GM23338 (cell line): ENCODE results near the gene FCHSD2. TPM values are rescaled to one million over a fixed set of nuclear protein-coding genes. Genes with fewer than 3 reads are reported as not detected.

Experiments
- ATAC-seq: fragments of 200-7000 bp; cut with Tn5 transposase; 3 replicates; pipeline ENCODE4 v1.9.1; 2020
- DNase-seq: peaks from one replicate; pipeline ENCODE4 v3.0.0-alpha.2; 2015; ENCODE audit warnings: low spot score
- H2AFZ ChIP-seq: fragments of 200-600 bp; sonication (generic); 2 replicates; pipeline ENCODE4 v1.8.0; 2016; ENCODE audit warnings: antibody characterized with exemption, mild to moderate bottlenecking, moderate library complexity
- H3F3A ChIP-seq: fragments of 200-600 bp; sonication (generic); replicated peaks from 2 replicates; pipeline ENCODE4 v1.8.0; 2017; ENCODE audit warnings: antibody characterized with exemption, mixed run types, low read depth
- H3K27ac ChIP-seq: fragments of 200-600 bp; sonication (generic); 2 replicates; pipeline ENCODE4 v1.6.1; 2016; ENCODE audit warnings: low read depth
- H3K27me3 ChIP-seq: fragments of 200-600 bp; sonication (generic); 2 replicates; pipeline ENCODE4 v1.8.0; 2016; ENCODE audit warnings: mild to moderate bottlenecking, mixed run types, moderate library complexity; ENCODE audit not compliant: insufficient read depth
- H3K36me3 ChIP-seq: fragments of 200-600 bp; sonication (generic); 2 replicates; pipeline ENCODE4 v1.8.0; 2016; ENCODE audit warnings: mild to moderate bottlenecking; ENCODE audit not compliant: insufficient read depth
- H3K4me1 ChIP-seq: fragments of 200-600 bp; sonication (generic); 2 replicates; pipeline ENCODE4 v1.8.0; 2016; ENCODE audit warnings: mild to moderate bottlenecking, moderate library complexity; ENCODE audit not compliant: insufficient read depth
- H3K4me2 ChIP-seq: fragments of 200-600 bp; sonication (generic); 2 replicates; pipeline ENCODE4 v1.7.1; 2017; ENCODE audit warnings: mixed run types
- H3K4me3 ChIP-seq: fragments of 200-600 bp; sonication (generic); 2 replicates; pipeline ENCODE4 v1.6.1; 2016; ENCODE audit warnings: mixed run types
- H3K79me2 ChIP-seq: fragments of 200-600 bp; sonication (generic); replicated peaks from 2 replicates; pipeline ENCODE4 v1.8.0; 2017; ENCODE audit warnings: mild to moderate bottlenecking; ENCODE audit not compliant: insufficient read depth
- H3K9me2 ChIP-seq: fragments of 200-600 bp; sonication (generic); 2 replicates; pipeline ENCODE4 v1.8.0; 2017; ENCODE audit not compliant: insufficient read depth
- H4K20me1 ChIP-seq: fragments of 200-600 bp; sonication (generic); replicated peaks from 2 replicates; pipeline ENCODE4 v1.8.0; 2017; ENCODE audit warnings: mild to moderate bottlenecking; ENCODE audit not compliant: insufficient read depth
- H3K27ac Mint-ChIP-seq: 2 replicates; pipeline ENCODE4 v1.8.0; 2020; ENCODE audit warnings: inconsistent platforms, mild to moderate bottlenecking, moderate library complexity, mixed read lengths
- H3K27me3 Mint-ChIP-seq: 3 replicates; pipeline ENCODE4 v1.8.0; 2022; ENCODE audit warnings: low read depth, mild to moderate bottlenecking, moderate library complexity, mixed read lengths, inconsistent platforms; ENCODE audit not compliant: insufficient read depth, poor library complexity
- H3K36me3 Mint-ChIP-seq: 3 replicates; pipeline ENCODE4 v1.8.0; 2021; ENCODE audit warnings: low read depth, mild to moderate bottlenecking, inconsistent platforms, moderate library complexity, mixed read lengths
- H3K4me1 Mint-ChIP-seq: 3 replicates; pipeline ENCODE4 v1.8.0; 2020; ENCODE audit warnings: mild to moderate bottlenecking, inconsistent platforms, mixed read lengths
- H3K4me3 Mint-ChIP-seq: 3 replicates; pipeline ENCODE4 v1.8.0; 2021; ENCODE audit warnings: moderate library complexity, mild to moderate bottlenecking, inconsistent platforms, mixed read lengths
- H3K9me3 Mint-ChIP-seq: 3 replicates; pipeline ENCODE4 v1.8.0; 2020; ENCODE audit warnings: moderate library complexity, mild to moderate bottlenecking, inconsistent platforms, mixed read lengths
- EZH2 ChIP-seq: fragments of 200-600 bp; sonication (generic); IDR thresholded peaks from one replicate; pipeline ENCODE4 v1.8.0; 2017; ENCODE audit warnings: antibody characterized with exemption, mild to moderate bottlenecking, low read depth; ENCODE audit not compliant: unreplicated experiment
- EZH2phosphoT487 ChIP-seq: fragments of 200-600 bp; sonication (generic); IDR thresholded peaks from one replicate; pipeline ENCODE4 v1.8.1; 2018; ENCODE audit warnings: antibody characterized with exemption; ENCODE audit not compliant: unreplicated experiment
- JUNB ChIP-seq: IDR thresholded peaks from one replicate; pipeline ENCODE4 v1.6.1; 2016; ENCODE audit warnings: antibody characterized with exemption; ENCODE audit not compliant: unreplicated experiment
- NANOG ChIP-seq: IDR thresholded peaks from 2 replicates; pipeline ENCODE4 v1.6.1; 2016; ENCODE audit warnings: antibody characterized with exemption, borderline replicate concordance
- POLR2AphosphoS5 ChIP-seq: IDR thresholded peaks from 2 replicates; pipeline ENCODE4 v1.6.1; 2016; ENCODE audit warnings: antibody characterized with exemption, low read depth
- ZNF114 ChIP-seq: fragments of 250-450 bp; sonication (Bioruptor Pico); IDR thresholded peaks from 2 replicates; pipeline ENCODE4 v1.5.0; 2020; ENCODE audit warnings: mild to moderate bottlenecking, moderate library complexity
- ZNF331 ChIP-seq: fragments of 250-450 bp; sonication (Bioruptor Pico); IDR thresholded peaks from 2 replicates; pipeline ENCODE4 v1.5.0; 2020; ENCODE audit warnings: low read depth, mild to moderate bottlenecking, moderate library complexity
- polyA plus RNA-seq: library from polyadenylated mRNA; unstranded; fragments of >200 nt; fragmentation: Nextera tagmentation; extraction: Ambion mirVana; gene quantifications from 2 replicates; pipeline ENCODE4 v1.2.1, GENCODE V29; 2016
- total RNA-seq: library from RNA; depleted of rRNA; stranded (reverse); fragments of >200 nt; shearing (Covaris generic); gene quantifications from 2 replicates; pipeline ENCODE4 v1.2.3, GENCODE V29; 2014
- TF ChIP-seq, protein P1 (sequence below): fragments of 250-450 bp; sonication (Bioruptor Pico); IDR thresholded peaks from 2 replicates; pipeline ENCODE4 v1.5.0; 2020; ENCODE audit warnings: mild to moderate bottlenecking, moderate library complexity
- TF ChIP-seq, protein P2 (sequence below): IDR thresholded peaks from one replicate; pipeline ENCODE4 v1.6.1; 2018; ENCODE audit warnings: antibody characterized with exemption; ENCODE audit not compliant: unreplicated experiment

The FCHSD2 gene
- total and polyA plus RNA-seq, 2 experiments from 2014 or later: 3.6 to 5.2 TPM

DNA sequence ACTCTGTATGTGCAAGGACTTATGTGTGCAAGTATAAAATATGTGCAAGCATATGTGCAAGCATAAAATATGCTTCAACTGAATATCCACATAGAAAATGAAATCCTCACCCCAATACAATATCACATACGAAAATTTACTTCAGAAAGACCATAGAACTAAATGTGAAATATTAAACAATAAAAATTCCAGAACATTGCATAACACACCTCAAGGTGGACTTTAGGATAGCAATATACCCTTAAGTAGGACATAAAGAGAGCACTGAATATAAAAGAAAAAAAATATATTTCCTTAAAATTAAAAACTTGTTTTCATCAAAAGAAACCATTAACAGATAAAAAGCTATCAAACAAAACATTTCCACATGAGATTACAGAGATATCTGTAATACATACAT, 67.8 kb downstream of the FCHSD2 start:
- Mint-ChIP-seq H3K36me3 (peaks cover 18% of the 10 kb centered on the region), H3K9me3 (peaks cover 9% of the 10 kb centered on the region), H3K4me1 (peaks cover under 1% of the 10 kb centered on the region; the same call in 1 of the 3 replicates), H3K4me3 (no peak overlapping the region), H3K27me3 (no peaks in the 10 kb centered on the region), H3K27ac (no peak overlapping the region)
- DNase-seq (no peak), ATAC-seq (no peak)
- H3K27ac ChIP-seq: no peak overlapping the region
- H3F3A ChIP-seq: no peaks in the 10 kb centered on the region
- H3K4me2 ChIP-seq: no peak overlapping the region
- no peaks in the 10 kb centered on the region for H3K9me2 ChIP-seq
- no peaks in the 10 kb centered on the region for H4K20me1 ChIP-seq
- no peaks in the 10 kb centered on the region for H3K79me2 ChIP-seq
- TF ChIP-seq ZNF331 (CRISPR knock-in tag) (no peak), NANOG (no peak), EZH2 (no peak), ZNF114 (CRISPR knock-in tag) (no peak), POLR2AphosphoS5 (no peak)
- TF ChIP-seq, protein P1, sequence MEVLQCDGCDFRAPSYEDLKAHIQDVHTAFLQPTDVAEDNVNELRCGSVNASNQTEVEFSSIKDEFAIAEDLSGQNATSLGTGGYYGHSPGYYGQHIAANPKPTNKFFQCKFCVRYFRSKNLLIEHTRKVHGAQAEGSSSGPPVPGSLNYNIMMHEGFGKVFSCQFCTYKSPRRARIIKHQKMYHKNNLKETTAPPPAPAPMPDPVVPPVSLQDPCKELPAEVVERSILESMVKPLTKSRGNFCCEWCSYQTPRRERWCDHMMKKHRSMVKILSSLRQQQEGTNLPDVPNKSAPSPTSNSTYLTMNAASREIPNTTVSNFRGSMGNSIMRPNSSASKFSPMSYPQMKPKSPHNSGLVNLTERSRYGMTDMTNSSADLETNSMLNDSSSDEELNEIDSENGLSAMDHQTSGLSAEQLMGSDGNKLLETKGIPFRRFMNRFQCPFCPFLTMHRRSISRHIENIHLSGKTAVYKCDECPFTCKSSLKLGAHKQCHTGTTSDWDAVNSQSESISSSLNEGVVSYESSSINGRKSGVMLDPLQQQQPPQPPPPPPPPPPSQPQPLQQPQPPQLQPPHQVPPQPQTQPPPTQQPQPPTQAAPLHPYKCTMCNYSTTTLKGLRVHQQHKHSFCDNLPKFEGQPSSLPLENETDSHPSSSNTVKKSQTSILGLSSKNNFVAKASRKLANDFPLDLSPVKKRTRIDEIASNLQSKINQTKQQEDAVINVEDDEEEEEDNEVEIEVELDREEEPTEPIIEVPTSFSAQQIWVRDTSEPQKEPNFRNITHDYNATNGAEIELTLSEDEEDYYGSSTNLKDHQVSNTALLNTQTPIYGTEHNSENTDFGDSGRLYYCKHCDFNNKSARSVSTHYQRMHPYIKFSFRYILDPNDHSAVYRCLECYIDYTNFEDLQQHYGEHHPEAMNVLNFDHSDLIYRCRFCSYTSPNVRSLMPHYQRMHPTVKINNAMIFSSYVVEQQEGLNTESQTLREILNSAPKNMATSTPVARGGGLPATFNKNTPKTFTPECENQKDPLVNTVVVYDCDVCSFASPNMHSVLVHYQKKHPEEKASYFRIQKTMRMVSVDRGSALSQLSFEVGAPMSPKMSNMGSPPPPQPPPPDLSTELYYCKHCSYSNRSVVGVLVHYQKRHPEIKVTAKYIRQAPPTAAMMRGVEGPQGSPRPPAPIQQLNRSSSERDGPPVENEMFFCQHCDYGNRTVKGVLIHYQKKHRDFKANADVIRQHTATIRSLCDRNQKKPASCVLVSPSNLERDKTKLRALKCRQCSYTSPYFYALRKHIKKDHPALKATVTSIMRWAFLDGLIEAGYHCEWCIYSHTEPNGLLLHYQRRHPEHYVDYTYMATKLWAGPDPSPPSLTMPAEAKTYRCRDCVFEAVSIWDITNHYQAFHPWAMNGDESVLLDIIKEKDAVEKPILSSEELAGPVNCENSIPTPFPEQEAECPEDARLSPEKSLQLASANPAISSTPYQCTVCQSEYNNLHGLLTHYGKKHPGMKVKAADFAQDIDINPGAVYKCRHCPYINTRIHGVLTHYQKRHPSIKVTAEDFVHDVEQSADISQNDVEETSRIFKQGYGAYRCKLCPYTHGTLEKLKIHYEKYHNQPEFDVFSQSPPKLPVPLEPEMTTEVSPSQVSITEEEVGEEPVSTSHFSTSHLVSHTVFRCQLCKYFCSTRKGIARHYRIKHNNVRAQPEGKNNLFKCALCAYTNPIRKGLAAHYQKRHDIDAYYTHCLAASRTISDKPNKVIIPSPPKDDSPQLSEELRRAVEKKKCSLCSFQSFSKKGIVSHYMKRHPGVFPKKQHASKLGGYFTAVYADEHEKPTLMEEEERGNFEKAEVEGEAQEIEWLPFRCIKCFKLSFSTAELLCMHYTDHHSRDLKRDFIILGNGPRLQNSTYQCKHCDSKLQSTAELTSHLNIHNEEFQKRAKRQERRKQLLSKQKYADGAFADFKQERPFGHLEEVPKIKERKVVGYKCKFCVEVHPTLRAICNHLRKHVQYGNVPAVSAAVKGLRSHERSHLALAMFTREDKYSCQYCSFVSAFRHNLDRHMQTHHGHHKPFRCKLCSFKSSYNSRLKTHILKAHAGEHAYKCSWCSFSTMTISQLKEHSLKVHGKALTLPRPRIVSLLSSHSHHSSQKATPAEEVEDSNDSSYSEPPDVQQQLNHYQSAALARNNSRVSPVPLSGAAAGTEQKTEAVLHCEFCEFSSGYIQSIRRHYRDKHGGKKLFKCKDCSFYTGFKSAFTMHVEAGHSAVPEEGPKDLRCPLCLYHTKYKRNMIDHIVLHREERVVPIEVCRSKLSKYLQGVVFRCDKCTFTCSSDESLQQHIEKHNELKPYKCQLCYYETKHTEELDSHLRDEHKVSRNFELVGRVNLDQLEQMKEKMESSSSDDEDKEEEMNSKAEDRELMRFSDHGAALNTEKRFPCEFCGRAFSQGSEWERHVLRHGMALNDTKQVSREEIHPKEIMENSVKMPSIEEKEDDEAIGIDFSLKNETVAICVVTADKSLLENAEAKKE (CRISPR knock-in tag): no peak
- no peak overlapping the region for H3K4me3 ChIP-seq
- H3K36me3 ChIP-seq: no peaks in the 10 kb centered on the region
- H2AFZ ChIP-seq: no peak overlapping the region
- no peaks in the 10 kb centered on the region for H3K27me3 ChIP-seq
- no peaks in the 10 kb centered on the region for H3K4me1 ChIP-seq

- Mint-ChIP-seq H3K4me3 (no peak overlapping the region), H3K9me3 (peaks cover 6% of the 10 kb centered on the region), H3K27ac (no peak overlapping the region), H3K4me1 (no peaks in the 10 kb centered on the region), H3K36me3 (peaks cover 9% of the 10 kb centered on the region), H3K27me3 (no peaks in the 10 kb centered on the region)
- Histone ChIP-seq H3K4me2 (no peak overlapping the region), H3F3A (no peaks in the 10 kb centered on the region), H3K27ac (no peak overlapping the region), H3K36me3 (no peaks in the 10 kb centered on the region), H3K27me3 (no peaks in the 10 kb centered on the region), H3K4me1 (no peaks in the 10 kb centered on the region), H4K20me1 (no peaks in the 10 kb centered on the region), H3K9me2 (no peaks in the 10 kb centered on the region), H2AFZ (no peak overlapping the region), H3K4me3 (no peak overlapping the region), H3K79me2 (no peaks in the 10 kb centered on the region)
- ATAC-seq: no peak
- DNase-seq: no peak
- TF ChIP-seq EZH2phosphoT487 (no peak), NANOG (no peak), EZH2 (no peak), JUNB (no peak)
- TF ChIP-seq, protein P2, sequence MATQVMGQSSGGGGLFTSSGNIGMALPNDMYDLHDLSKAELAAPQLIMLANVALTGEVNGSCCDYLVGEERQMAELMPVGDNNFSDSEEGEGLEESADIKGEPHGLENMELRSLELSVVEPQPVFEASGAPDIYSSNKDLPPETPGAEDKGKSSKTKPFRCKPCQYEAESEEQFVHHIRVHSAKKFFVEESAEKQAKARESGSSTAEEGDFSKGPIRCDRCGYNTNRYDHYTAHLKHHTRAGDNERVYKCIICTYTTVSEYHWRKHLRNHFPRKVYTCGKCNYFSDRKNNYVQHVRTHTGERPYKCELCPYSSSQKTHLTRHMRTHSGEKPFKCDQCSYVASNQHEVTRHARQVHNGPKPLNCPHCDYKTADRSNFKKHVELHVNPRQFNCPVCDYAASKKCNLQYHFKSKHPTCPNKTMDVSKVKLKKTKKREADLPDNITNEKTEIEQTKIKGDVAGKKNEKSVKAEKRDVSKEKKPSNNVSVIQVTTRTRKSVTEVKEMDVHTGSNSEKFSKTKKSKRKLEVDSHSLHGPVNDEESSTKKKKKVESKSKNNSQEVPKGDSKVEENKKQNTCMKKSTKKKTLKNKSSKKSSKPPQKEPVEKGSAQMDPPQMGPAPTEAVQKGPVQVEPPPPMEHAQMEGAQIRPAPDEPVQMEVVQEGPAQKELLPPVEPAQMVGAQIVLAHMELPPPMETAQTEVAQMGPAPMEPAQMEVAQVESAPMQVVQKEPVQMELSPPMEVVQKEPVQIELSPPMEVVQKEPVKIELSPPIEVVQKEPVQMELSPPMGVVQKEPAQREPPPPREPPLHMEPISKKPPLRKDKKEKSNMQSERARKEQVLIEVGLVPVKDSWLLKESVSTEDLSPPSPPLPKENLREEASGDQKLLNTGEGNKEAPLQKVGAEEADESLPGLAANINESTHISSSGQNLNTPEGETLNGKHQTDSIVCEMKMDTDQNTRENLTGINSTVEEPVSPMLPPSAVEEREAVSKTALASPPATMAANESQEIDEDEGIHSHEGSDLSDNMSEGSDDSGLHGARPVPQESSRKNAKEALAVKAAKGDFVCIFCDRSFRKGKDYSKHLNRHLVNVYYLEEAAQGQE: no peak
Observed at GRCh38 chr11:73072935-73073481, 69.1 kb downstream of the FCHSD2 start.
